Measurements from ENCODE around the gene MEPE. TPM values are rescaled to one million over a fixed set of nuclear protein-coding genes. Genes with fewer than 3 reads are reported as not detected.
A peak's percentile ranks its signal among the peaks of the same experiment; 100 is the strongest.
"Not testable (repeated sequence)": the region's sequence is repeated elsewhere in the genome, so short reads cannot be mapped to it uniquely, and the experiment has no call there.

Gene MEPE
- total and polyA plus RNA-seq, 2 donors = not detected

GRCh38 chr4:87880106-87880505 is 47.3 kb downstream of the MEPE start:
- WGBS = 42% methylated on average over 1 of the region's 1 CpG
- no peaks in the 10 kb centered on the region for H3K4me1 ChIP-seq (ENCODE audit: insufficient read depth)
- no peaks in the 10 kb centered on the region for H3K36me3 ChIP-seq (ENCODE audit: insufficient read depth)
- no peak overlapping the region for H3K27ac ChIP-seq (ENCODE audit: low read depth)
- no peak for DNase-seq (ENCODE audit: extremely low spot score)
- no peak overlapping the region for H3K4me3 ChIP-seq (ENCODE audit: low read depth, low read length)

- Histone ChIP-seq H3K36me3 (ENCODE audit: insufficient read depth) (no peaks in the 10 kb centered on the region), H3K4me1 (ENCODE audit: insufficient read depth) (no peaks in the 10 kb centered on the region), H3K4me3 (ENCODE audit: low read depth, low read length) (no peak overlapping the region), H3K27ac (ENCODE audit: low read depth) (no peak overlapping the region)
- DNase-seq (ENCODE audit: extremely low spot score) = no peak
- WGBS = 82% methylated on average over 1 of the region's 1 CpG
These were observed 48.3 kb downstream of the MEPE start for GRCh38 chr4:87881115-87881514.

- H3K4me1 ChIP-seq (ENCODE audit: insufficient read depth) = no peaks in the 10 kb centered on the region
- no peak overlapping the region for H3K4me3 ChIP-seq (ENCODE audit: low read depth, low read length)
- WGBS = 64% methylated on average over 1 of the region's 1 CpG
- H3K27ac ChIP-seq (ENCODE audit: low read depth) = no peak overlapping the region
- DNase-seq (ENCODE audit: extremely low spot score) = no peak
- no peaks in the 10 kb centered on the region for H3K36me3 ChIP-seq (ENCODE audit: insufficient read depth)
These were observed 49.6 kb downstream of the MEPE start for GRCh38 chr4:87882321-87882720.

GRCh38 chr4:87882861-87883260 is 50.1 kb downstream of the MEPE start:
- Histone ChIP-seq H3K36me3 (ENCODE audit: insufficient read depth) (no peaks in the 10 kb centered on the region), H3K27ac (ENCODE audit: low read depth) (no peak overlapping the region), H3K4me1 (ENCODE audit: insufficient read depth) (no peaks in the 10 kb centered on the region), H3K4me3 (ENCODE audit: low read depth, low read length) (no peak overlapping the region)
- no peak for DNase-seq (ENCODE audit: extremely low spot score)
- WGBS = 65% methylated on average over 2 of the region's 2 CpGs

- no peaks in the 10 kb centered on the region for H3K36me3 ChIP-seq (ENCODE audit: insufficient read depth)
- H3K4me3 ChIP-seq (ENCODE audit: low read depth, low read length) = no peak overlapping the region
- no peak for DNase-seq (ENCODE audit: extremely low spot score)
- H3K27ac ChIP-seq (ENCODE audit: low read depth) = no peak overlapping the region
- H3K4me1 ChIP-seq (ENCODE audit: insufficient read depth) = no peaks in the 10 kb centered on the region
- 40% methylated on average over 9 of the region's 9 CpGs for WGBS
These were observed 52.3 kb downstream of the MEPE start for GRCh38 chr4:87884976-87885549.

- 68% methylated on average over 6 of the region's 6 CpGs for WGBS
- H3K27ac ChIP-seq (ENCODE audit: low read depth) = peak overlapping the region; percentile 33
- H3K4me1 ChIP-seq (ENCODE audit: insufficient read depth) = no peaks in the 10 kb centered on the region
- no peak overlapping the region for H3K4me3 ChIP-seq (ENCODE audit: low read depth, low read length)
- H3K36me3 ChIP-seq (ENCODE audit: insufficient read depth) = no peaks in the 10 kb centered on the region
- DNase-seq (ENCODE audit: extremely low spot score) = no peak
These were observed 53.3 kb downstream of the MEPE start for GRCh38 chr4:87886083-87886482.

- DNase-seq (ENCODE audit: extremely low spot score); H3K27ac ChIP-seq (ENCODE audit: low read depth); H3K4me1 ChIP-seq (ENCODE audit: insufficient read depth): not testable (repeated sequence)
These were observed 58.0 kb downstream of the MEPE start for GRCh38 chr4:87890753-87891152.

GRCh38 chr4:87895964-87896621 is 63.3 kb downstream of the MEPE start:
- Histone ChIP-seq H3K4me1 (ENCODE audit: insufficient read depth) (no peaks in the 10 kb centered on the region), H3K36me3 (ENCODE audit: insufficient read depth) (no peaks in the 10 kb centered on the region), H3K4me3 (ENCODE audit: low read depth, low read length) (no peak overlapping the region), H3K27ac (ENCODE audit: low read depth) (no peak overlapping the region)
- no peak for DNase-seq (ENCODE audit: extremely low spot score)
- WGBS = 48% methylated on average over 8 of the region's 8 CpGs

More at GRCh38 chr4:87890753-87891152, 58.0 kb downstream of the MEPE start:
- H3K36me3 ChIP-seq (ENCODE audit: insufficient read depth); H3K4me3 ChIP-seq (ENCODE audit: low read depth, low read length): not testable (repeated sequence)

Other genes starting within 250 kb of the MEPE start
- not detected for gene DSPP, start 224.4 kb upstream of the MEPE start, total RNA-seq
- gene DSPP, start 224.4 kb upstream of the MEPE start, polyA plus RNA-seq = not detected
- not detected for gene DMP1, start 182.7 kb upstream of the MEPE start, total RNA-seq
- gene DMP1, start 182.7 kb upstream of the MEPE start, polyA plus RNA-seq = not detected
- gene IBSP, start 33.4 kb upstream of the MEPE start, total RNA-seq = not detected
- not detected for gene IBSP, start 33.4 kb upstream of the MEPE start, polyA plus RNA-seq
- gene SPP1, start 142.7 kb downstream of the MEPE start, total RNA-seq = 76.1 TPM
- gene SPP1, start 142.7 kb downstream of the MEPE start, polyA plus RNA-seq = 20.6 TPM
- 101 TPM for gene PKD2, start 174.7 kb downstream of the MEPE start, total RNA-seq
- gene PKD2, start 174.7 kb downstream of the MEPE start, polyA plus RNA-seq = 33.4 TPM

All from urinary bladder (tissue), 4 donors.